Activated CD4-positive, alpha-beta T cell treated with anti-CD3 and anti-CD28 coated beads for 24 hours (primary cell): ENCODE results near the gene CSNK1D.
A peak's percentile ranks its signal among the peaks of the same experiment; 100 is the strongest.

ENCODE experiments used
- DNase-seq, 2 donors: peaks; one replicate each; pipeline ENCODE4 v3.0.0-alpha.2; 2020; ENCODE audit warnings: low read depth in 2 of 2

CSNK1D gene

GRCh38 chr17:82252511-82253178, 20.9 kb downstream of the CSNK1D start:
- no peak for DNase-seq

- DNase-seq, result no peak
These were observed 22.5 kb downstream of the CSNK1D start for GRCh38 chr17:82250868-82251500.

DNA sequence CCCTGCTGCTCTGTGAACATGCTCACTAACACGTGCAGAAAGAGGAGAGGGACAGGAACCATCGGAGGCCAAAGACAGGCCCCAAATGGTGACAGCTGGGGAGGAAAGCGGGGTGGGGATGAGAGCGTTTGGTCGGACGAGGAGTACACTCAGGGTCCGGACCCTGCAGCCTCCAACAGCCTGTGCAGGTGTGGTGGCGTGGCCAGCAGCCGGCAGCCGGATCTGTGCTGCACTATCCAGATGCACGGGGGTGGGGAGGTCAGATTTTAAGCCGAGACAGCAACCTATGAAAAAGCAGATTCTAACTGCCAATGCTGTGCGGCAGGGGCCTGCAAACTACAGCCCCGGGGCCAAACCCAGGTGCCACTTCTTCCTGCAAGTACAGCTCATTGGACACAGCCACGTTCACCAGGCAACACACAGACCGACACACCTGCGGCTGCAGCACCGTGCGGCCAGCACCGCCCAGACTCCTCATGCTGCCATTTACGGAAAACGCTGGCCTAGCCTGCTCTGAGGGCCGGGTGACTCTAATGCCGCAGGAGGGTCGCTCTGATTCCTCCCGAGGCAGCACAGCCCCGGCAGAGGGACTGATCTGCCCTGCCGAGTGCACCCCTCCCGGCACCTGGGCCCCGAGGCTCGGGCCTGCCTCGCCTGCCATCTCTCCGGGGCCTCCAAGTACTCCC, 23.5 kb downstream of the CSNK1D start:
- no peak for DNase-seq

DNA sequence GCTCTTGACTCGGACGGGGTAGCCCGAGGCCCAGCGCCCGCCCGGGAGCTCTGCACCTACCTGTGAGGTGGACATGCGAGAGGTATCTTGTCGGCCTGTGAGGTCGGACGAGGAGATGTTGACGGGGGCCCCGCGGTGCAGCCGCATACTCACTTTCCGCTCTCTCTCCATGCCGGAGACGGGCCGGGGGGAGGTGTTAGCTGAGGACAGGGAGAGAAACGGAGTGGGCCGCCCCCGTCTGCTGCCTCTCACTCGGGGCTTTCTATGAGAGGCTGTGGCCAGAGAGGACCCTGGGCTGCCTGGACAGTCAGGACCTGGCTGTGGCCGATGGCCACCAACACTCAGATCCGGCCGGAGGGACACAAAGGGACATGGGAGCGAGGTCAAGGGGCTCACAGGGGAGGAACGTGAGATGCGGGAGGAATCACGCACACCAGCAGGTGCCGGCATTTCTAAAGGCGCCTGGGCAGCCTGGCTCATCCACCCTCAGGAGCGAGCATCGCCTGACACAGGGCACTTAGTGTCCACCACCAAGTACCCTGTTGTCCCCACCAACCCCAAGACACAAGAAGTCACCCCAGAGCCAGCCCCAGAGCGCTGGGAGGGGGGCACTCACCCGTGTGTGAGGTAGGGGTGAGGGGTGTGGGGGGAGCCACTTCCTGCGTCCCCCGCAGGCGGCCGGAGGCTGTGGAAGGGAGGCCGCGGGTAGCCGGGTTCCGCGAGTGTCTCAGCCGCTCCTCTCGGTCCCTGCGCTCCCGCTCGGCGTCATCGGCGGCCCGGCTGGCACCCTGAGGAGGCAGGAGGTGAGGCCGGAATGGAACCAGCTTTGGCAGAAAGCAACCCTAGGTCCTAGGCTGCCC, 24.5 kb downstream of the CSNK1D start:
- no peak for DNase-seq

GRCh38 chr17:82247856-82248671, 25.4 kb downstream of the CSNK1D start:
- no peak for DNase-seq

GRCh38 chr17:82247182-82247823, 26.2 kb downstream of the CSNK1D start:
- DNase-seq, result no peak

DNA sequence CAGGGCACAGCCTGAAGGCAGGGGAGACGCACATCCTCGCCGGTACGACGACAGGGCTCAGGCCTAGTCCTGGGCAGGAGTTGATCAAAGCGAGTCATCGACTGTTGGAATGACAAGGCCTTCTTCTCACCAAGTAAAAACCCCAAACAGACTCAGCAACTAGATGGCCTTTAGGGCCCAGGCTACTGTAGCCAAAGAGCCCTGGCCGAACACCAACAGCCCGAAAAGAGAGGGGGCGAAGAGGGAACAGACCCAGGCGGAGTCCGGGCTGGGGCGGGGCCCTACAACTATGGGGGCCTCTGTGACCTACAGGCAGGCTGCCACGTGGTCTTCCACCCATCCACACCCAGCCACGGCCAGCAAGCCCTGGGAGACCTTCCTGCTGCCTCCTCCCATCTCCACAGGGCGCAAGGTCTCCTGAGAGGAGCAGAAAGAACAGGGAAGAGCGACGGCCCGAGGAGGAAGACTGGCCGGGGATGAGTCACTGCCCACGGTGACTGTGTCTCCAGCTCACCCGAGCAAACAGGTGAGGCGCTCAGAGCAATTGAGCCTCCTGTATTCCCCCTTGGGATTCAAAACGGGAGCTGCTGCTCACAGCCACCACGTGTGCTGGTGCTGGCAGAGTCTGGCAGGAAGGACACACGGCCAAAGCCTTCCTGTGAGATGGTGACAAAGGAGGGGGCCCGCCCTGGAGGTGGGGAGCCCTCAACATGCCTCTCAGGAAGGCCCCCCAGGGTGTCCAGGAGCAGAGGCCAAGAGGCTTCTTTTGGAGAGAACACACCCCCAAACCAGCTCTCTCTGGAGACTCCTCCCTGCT, 26.9 kb downstream of the CSNK1D start:
- no peak for DNase-seq

GRCh38 chr17:82246040-82246364, 27.5 kb downstream of the CSNK1D start:
- no peak for DNase-seq

DNA sequence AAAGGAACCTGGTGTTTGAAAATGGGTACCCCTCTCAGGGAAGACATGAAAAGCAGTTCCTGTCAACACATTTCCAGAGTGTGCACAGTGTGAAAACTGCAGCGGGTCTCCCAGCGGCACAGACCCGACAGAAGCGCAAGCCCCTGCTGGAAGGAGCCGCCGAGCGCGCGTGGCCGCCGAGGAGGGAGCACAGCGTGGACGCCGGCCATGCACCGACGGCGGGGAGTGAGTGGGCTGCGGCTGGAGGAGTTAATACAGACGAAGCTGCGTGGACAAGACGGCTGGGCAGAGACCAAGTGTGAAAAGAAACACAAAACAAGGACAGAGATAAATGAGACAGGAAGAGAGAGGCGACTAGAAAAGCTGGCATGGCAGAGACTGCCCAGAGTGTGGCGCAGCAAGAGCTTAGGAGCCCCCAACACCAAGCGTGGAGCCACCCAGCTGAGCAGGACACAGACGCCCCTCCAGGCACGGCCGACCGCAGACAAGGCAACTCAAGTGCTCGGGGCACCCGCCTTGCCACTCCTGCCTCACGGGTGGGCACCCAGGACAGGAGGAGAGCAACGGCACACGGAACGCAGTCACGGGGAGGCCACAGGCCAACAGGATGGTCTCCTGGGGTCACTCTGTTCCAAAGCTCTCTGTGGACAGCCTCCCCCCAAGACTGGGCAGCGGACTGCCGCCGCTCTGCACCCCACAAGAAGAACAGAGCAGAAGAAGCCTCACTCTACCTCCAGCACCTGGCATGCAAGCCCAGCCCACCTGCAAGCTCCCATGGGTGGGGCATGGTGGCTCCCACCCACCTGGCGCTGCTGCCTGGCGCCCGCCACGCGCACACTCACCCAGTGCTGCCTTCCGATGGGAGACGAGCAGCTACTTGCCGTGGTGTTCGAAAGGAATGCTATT, 28.1 kb downstream of the CSNK1D start:
- DNase-seq, result no peak

DNA sequence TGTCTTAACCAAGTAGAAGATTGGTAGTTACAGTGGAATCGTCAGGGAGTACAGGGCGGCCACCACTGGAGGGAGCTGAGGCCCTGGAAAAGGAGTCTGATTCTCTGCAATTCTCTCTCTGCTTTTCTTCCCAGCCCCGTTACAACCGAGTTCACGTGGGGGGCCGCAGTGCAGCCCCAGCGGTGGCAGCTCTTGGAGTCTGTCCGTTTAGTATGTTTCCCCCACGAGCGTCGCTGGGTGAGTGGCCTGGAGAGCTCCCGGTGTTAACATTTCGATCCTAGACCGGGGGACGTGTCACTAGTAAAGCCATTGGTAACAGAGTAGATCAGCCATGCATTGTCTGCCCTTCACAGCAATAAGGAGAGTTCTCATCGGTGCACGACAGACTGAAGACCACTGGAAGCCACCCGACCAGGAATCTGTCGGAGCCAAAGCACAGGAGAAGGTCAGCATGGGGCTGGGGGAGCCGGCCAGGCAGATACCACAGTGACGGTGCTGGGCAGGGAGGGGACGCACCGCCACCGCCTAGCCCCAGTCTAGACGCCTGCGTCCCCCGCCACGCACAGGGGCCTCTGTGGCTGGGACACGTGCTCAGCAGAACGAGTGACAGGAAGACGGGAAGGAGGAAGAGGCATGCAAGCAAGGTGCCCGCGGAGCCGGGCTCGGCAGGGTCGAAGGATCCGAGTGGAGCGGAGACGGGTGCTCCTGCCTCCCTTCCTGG, 28.9 kb downstream of the CSNK1D start:
- no peak for DNase-seq

- no peak for DNase-seq
These were observed 29.7 kb downstream of the CSNK1D start for GRCh38 chr17:82243648-82244412.

DNA sequence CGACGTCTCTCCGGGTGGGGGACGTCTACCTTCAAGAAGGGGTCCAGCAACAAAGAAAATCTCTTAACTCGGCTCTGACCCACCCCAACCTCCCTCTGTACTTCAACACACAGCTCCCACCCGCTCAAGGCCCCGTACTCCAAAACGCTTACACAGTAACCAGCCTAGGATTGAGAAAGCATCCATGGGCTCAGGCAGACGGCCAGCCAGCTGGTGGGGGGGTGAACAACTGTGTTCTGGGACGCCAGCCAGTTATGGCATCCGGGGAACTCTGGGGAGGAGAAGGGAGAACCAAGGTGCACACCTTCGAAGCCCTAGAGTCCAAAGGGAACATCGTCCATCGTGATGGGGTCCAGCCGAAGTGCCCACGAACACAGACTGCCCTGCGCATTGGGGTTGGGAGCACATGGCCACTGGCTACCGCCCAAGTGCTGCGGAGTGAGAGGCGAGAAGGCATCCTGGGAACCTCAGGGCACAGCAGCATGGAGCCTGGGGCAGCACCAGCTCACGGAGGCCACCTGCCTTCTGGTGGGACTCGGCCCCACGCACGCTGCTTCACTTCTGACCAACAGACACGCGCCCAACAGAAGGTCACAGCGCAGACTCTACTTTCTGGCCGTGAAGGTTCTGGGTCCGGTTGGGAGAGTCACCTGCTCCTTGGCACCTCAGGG, 30.4 kb downstream of the CSNK1D start:
- DNase-seq, result no peak

GRCh38 chr17:82242698-82242976, 30.9 kb downstream of the CSNK1D start:
- DNase-seq, result no peak

DNA sequence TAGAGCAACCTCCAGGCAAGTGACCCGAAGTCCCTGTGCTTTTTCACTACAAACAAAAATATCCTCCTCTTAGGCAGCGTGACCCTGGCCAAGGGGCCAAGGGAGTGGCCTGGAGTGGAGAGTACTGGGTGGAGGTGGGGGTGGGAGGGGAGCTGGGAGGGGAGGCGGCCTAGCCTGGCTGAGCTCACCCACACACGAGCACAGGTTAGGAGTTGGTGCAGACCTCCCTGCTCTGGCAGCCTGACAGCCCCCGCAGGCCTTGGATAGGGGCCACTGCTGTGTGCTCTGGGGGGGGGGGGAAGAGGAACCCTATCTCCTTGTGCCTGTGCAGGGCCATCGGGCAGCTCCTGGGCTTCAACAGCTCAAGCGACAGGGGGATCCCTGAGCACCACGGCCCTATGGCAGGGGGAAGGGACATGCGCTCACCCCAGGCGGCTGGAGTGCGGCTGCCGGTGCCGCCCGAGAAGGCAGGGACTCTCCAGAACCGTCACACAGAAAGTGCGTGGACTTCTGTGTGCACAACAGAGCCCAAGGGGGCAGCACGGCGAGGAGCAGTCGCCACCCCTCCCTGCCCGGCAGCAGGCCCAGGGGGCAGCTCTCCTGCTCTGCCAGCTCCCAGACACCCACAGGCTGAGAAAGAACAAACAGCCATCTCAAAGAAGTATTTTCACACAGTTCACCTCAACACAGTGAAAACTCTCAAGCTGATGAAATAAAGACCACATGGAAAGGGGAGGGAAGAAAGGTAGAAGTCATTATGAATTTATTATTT, 31.4 kb downstream of the CSNK1D start:
- no peak for DNase-seq

DNA sequence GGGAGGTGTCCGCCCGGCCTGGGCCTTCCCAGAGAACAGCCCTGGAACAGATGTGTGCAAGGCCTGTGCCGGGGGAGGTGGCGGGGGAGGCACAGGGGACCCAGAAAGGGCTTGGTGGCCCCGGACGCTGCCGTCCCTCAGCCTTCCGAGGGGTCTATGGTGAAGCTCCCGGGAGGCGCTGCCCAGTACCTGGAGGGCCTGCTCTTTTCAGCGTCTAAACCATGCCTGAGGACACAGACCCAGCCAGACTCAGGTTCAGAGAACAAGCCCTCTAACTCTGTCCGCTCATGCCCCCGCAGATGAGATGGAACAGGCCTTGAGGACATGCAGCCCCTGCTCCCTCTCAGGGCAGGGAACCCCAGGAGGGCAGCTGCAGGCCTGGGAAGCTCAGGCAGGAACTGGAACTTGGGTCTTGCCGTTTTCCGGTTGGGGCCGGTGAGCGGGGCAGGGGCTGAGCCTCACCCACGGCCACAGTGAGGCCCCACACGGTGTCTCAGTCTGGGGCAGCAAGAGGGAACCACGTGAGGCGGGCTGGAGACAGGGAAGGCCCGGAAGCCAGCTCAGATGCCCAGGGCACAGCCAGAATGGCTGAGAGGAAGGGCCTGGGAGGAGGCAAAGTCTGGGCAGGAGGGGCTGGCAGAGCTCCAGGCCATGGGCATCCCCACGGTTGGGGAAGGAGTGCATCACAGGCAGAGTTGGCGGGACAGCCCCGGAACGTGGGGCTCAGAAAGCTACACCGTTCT, 32.1 kb downstream of the CSNK1D start:
- DNase-seq, result peak in 1 of 2 donors; percentile 54
